Measurements from ENCODE around the gene COASY. TPM values are rescaled to one million over a fixed set of nuclear protein-coding genes. Genes with fewer than 3 reads are reported as not detected.

The COASY gene
- total RNA-seq, 1 experiment from 2014 or later: 138 TPM

DNA sequence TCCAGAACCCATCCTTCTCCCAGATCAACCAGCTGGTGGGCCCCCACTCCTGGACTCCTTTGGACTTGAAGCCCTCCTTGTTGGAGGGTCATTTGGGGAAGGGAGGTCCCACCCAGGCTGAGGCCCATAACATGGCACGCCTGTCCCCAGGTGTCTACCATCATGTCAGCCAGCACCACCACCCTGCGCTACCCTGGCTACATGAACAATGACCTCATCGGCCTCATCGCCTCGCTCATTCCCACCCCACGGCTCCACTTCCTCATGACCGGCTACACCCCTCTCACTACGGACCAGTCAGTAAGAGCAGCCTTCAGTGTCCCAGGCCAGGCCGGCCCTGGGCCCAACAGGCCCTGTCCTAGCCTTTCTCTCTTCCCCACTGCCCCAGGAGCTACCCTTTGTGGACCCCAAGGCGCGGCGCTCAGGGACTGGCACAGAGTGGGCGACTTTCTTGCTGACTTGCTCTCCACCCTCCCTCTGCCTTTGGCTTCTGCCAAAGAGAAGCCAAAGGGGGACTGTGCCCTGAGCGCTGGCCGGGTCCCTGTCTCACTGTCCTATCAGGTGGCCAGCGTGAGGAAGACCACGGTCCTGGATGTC, 51.8 kb downstream of the COASY start:
- no TSS peak for BruUV-seq (replicated peaks)
- no peak overlapping the region for H3K4me3 ChIP-seq (ENCODE audit: low read depth, low read length)
- no peak for TF ChIP-seq CTCF (IDR thresholded peaks at IDR 0.05; ENCODE audit: insufficient read depth in 1 of 2, low read depth in 1 of 2, low read length in 1 of 2, severe bottlenecking in 1 of 2, unreplicated experiment in 1 of 2)
- intact Hi-C loops (cut with micrococcal nuclease; ENCODE audit: unreplicated experiment): no loop called here
- DNase-seq: no peak
- CTCF ChIA-PET: no interaction called here
- Mint-ChIP-seq H3K4me3 (ENCODE audit: unreplicated experiment) (no peak overlapping the region), H3K27me3 (ENCODE audit: insufficient read depth, unreplicated experiment) (no peaks in the 10 kb centered on the region), H3K4me1 (ENCODE audit: low read depth, unreplicated experiment) (peaks cover 7% of the 10 kb centered on the region), H3K36me3 (ENCODE audit: insufficient read depth, unreplicated experiment) (peaks cover 41% of the 10 kb centered on the region), H3K27ac (ENCODE audit: unreplicated experiment) (no peak overlapping the region), H3K9me3 (ENCODE audit: unreplicated experiment) (no peaks in the 10 kb centered on the region)
- POLR2A ChIA-PET: interaction anchor here (0.5 kb wide), 1 partner anchor 9 kb away, joined by 6 read pairs; no protein-coding TSS in a partner anchor
- no peaks in the 10 kb centered on the region for H3K36me3 ChIP-seq (ENCODE audit: control insufficient read depth, insufficient read depth, low read length)
- no peaks in the 10 kb centered on the region for H3K9me3 ChIP-seq
- peaks cover 11% of the 10 kb centered on the region; the same call in 1 of the 2 replicates for H3K4me1 ChIP-seq
- no peaks in the 10 kb centered on the region for H3K27me3 ChIP-seq (replicated peaks; ENCODE audit: control insufficient read depth, insufficient read depth, low read length)

Small RNA genes within 50 kb of the gene (microRNA-seq; reads per million reads assigned to microRNA genes)
- gene MIR5010: 18.4 reads per million, percentile 56 among the genes with 10 or more reads in this experiment

Other genes with a start within 250 kb of the COASY start
- 72.1 and 73.7 TPM in 2 replicates for gene STAT3, start 173.7 kb upstream of the COASY start, total RNA-seq (2022)
- 143 and 173 TPM in 2 replicates for gene CAVIN1, start 138.9 kb upstream of the COASY start, total RNA-seq (2022)
- 82.8 and 103 TPM in 2 replicates for gene ATP6V0A1, start 103.3 kb upstream of the COASY start, total RNA-seq (2022)
- 28.7 and 29.2 TPM in 2 replicates for gene NAGLU, start 25.9 kb upstream of the COASY start, total RNA-seq (2022)
- 2.3 and 4.0 TPM in 2 replicates for gene HSD17B1, start 9.2 kb upstream of the COASY start, total RNA-seq (2022)
- 37.5 and 41.2 TPM in 2 replicates for gene MLX, start 5.0 kb downstream of the COASY start, total RNA-seq (2022)
- gene PSMC3IP, start 15.6 kb downstream of the COASY start, total RNA-seq (2022): 24.7 and 25.2 TPM in 2 replicates
- 58.6 and 59.0 TPM in 2 replicates for gene RETREG3, start 47.2 kb downstream of the COASY start, total RNA-seq (2022)
- gene TUBG1, start 47.5 kb downstream of the COASY start, total RNA-seq (2022): 108 and 112 TPM in 2 replicates
- 23.8 and 26.5 TPM in 2 replicates for gene TUBG2, start 97.1 kb downstream of the COASY start, total RNA-seq (2022)
- gene PLEKHH3, start 114.8 kb downstream of the COASY start, total RNA-seq (2022): 25.3 and 26.2 TPM in 2 replicates
- 1.6 and 3.2 TPM in 2 replicates for gene CCR10, start 119.7 kb downstream of the COASY start, total RNA-seq (2022)
- 7.2 and 7.5 TPM in 2 replicates for gene CNTNAP1, start 120.4 kb downstream of the COASY start, total RNA-seq (2022)
- 16.9 and 18.0 TPM in 2 replicates for gene EZH1, start 182.9 kb downstream of the COASY start, total RNA-seq (2022)
- 21.4 and 24.3 TPM in 2 replicates for gene RAMP2, start 199.1 kb downstream of the COASY start, total RNA-seq (2022)
- gene VPS25, start 211.3 kb downstream of the COASY start, total RNA-seq (2022): 96.0 and 103 TPM in 2 replicates
- gene WNK4, start 218.5 kb downstream of the COASY start, total RNA-seq (2022): 3.3 and 4.1 TPM in 2 replicates
- 63.5 and 63.6 TPM in 2 replicates for gene COA3, start 236.6 kb downstream of the COASY start, total RNA-seq (2022)
- 1.7 and 2.2 TPM in 2 replicates for gene CNTD1, start 236.7 kb downstream of the COASY start, total RNA-seq (2022)

All from Caco-2 (cell line).